Measurements from ENCODE around the gene ZNF236.

DNA sequence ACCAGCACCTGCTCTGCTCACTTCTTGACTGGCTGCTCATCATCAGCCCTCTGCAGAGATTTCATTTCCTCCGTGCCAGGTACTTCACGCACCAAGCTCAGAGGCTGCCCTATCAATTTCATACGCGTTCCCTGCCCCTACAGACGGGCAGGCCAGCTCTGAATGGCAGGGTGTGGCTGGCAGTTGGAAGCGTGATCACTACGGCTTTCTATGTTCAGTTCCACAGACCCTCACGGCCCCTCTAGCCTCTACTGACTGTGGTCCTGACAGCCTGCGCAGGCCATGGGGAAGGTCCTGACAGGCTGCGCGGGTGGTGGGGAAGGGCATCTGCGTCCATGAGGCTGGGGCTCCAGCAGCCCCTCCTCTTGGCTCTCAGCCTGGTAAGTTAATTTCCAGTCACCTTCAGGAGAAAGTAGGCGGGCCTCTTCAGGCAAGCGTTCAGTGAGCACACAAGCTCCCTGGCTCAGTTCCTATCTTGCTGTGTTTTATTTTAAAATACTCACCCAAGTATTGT lies 154.8 kb downstream of the ZNF236 start:
- TF ChIP-seq, protein P1, sequence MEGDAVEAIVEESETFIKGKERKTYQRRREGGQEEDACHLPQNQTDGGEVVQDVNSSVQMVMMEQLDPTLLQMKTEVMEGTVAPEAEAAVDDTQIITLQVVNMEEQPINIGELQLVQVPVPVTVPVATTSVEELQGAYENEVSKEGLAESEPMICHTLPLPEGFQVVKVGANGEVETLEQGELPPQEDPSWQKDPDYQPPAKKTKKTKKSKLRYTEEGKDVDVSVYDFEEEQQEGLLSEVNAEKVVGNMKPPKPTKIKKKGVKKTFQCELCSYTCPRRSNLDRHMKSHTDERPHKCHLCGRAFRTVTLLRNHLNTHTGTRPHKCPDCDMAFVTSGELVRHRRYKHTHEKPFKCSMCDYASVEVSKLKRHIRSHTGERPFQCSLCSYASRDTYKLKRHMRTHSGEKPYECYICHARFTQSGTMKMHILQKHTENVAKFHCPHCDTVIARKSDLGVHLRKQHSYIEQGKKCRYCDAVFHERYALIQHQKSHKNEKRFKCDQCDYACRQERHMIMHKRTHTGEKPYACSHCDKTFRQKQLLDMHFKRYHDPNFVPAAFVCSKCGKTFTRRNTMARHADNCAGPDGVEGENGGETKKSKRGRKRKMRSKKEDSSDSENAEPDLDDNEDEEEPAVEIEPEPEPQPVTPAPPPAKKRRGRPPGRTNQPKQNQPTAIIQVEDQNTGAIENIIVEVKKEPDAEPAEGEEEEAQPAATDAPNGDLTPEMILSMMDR (IDR thresholded peaks at IDR 0.05): no peak
- TF ChIP-seq EZH2 (IDR thresholded peaks at IDR 0.05; ENCODE audit: borderline replicate concordance, insufficient read depth, low read depth, low read length, poor library complexity, severe bottlenecking): no peak
